HG03097 (cell line): ENCODE data around the gene TRAF1.
A peak's percentile ranks its signal among the peaks of the same experiment; 100 is the strongest.

Experiments
- ATAC-seq: cut with Tn5 transposase; IDR thresholded peaks from one replicate; pipeline ENCODE4 v1.9.1; 2021; ENCODE audit not compliant: unreplicated experiment, low FRiP score

The TRAF1 gene

GRCh38 chr9:120873512-120873911 lies 53.1 kb downstream of the TRAF1 start:
- no peak for ATAC-seq

- ATAC-seq, result no peak
Measured at GRCh38 chr9:120872791-120873502, 53.6 kb downstream of the TRAF1 start.

- no peak for ATAC-seq
Measured at GRCh38 chr9:120870206-120870605, 56.4 kb downstream of the TRAF1 start.

GRCh38 chr9:120869726-120870125 lies 56.9 kb downstream of the TRAF1 start:
- ATAC-seq, result no peak

GRCh38 chr9:120869360-120869687 lies 57.3 kb downstream of the TRAF1 start:
- ATAC-seq, result no peak

GRCh38 chr9:120868676-120869359 lies 57.8 kb downstream of the TRAF1 start:
- ATAC-seq, result peak; percentile 70

GRCh38 chr9:120868339-120868675 lies 58.3 kb downstream of the TRAF1 start:
- no peak for ATAC-seq

- ATAC-seq, result no peak
Measured at GRCh38 chr9:120867676-120868338, 58.8 kb downstream of the TRAF1 start.

GRCh38 chr9:120866651-120867050 lies 59.9 kb downstream of the TRAF1 start:
- ATAC-seq, result no peak

- ATAC-seq, result no peak
Measured at GRCh38 chr9:120865809-120866208, 60.8 kb downstream of the TRAF1 start.

GRCh38 chr9:120865176-120865575 lies 61.4 kb downstream of the TRAF1 start:
- no peak for ATAC-seq

- ATAC-seq, result no peak
Measured at GRCh38 chr9:120864719-120865118, 61.9 kb downstream of the TRAF1 start.

GRCh38 chr9:120863833-120864232 lies 62.8 kb downstream of the TRAF1 start:
- no peak for ATAC-seq

GRCh38 chr9:120862452-120862851 lies 64.1 kb downstream of the TRAF1 start:
- no peak for ATAC-seq

- ATAC-seq, result no peak
Measured at GRCh38 chr9:120861935-120862334, 64.7 kb downstream of the TRAF1 start.

- ATAC-seq, result no peak
Measured at GRCh38 chr9:120860083-120860482, 66.5 kb downstream of the TRAF1 start.

- ATAC-seq, result no peak
Measured at GRCh38 chr9:120859361-120859760, 67.2 kb downstream of the TRAF1 start.

GRCh38 chr9:120857902-120858301 lies 68.7 kb downstream of the TRAF1 start:
- ATAC-seq, result no peak

GRCh38 chr9:120857481-120857880 lies 69.1 kb downstream of the TRAF1 start:
- ATAC-seq, result no peak

GRCh38 chr9:120856700-120857099 lies 69.9 kb downstream of the TRAF1 start:
- ATAC-seq, result no peak

- ATAC-seq, result no peak
Measured at GRCh38 chr9:120855827-120856670, 70.5 kb downstream of the TRAF1 start.
